IMR-90 (cell line): ENCODE data around the gene UPP2.

Source experiments
- CTCF ChIP-seq: conservative IDR thresholded peaks from 2 replicates; pipeline ENCODE4 v1.5.1; 2012; ENCODE audit warnings: mild to moderate bottlenecking, low read depth, low read length, improper control_type of control experiment
- MAFK ChIP-seq: IDR thresholded peaks from 2 replicates; pipeline ENCODE4 v1.6.1; 2012; ENCODE audit warnings: low read depth, low read length, improper control_type of control experiment
- MAZ ChIP-seq: IDR thresholded peaks from 2 replicates; pipeline ENCODE4 v1.6.1; 2012; ENCODE audit warnings: low read depth, mild to moderate bottlenecking, low read length, improper control_type of control experiment, moderate library complexity, borderline replicate concordance
- MXI1 ChIP-seq: IDR thresholded peaks from 2 replicates; pipeline ENCODE4 v1.6.1; 2012; ENCODE audit warnings: low read depth, mild to moderate bottlenecking, low read length, moderate library complexity, borderline replicate concordance
- NFE2L2 ChIP-seq: fragments of 150-350 bp; IDR thresholded peaks from 2 replicates; pipeline ENCODE4 v1.6.1; 2016; ENCODE audit warnings: low read depth, mild to moderate bottlenecking, low read length
- POLR2A ChIP-seq: IDR thresholded peaks from 2 replicates; pipeline ENCODE4 v1.6.1; 2012; ENCODE audit warnings: mild to moderate bottlenecking, low read depth, low read length
- RAD21 ChIP-seq: IDR thresholded peaks from 2 replicates; pipeline ENCODE4 v1.6.1; 2012; ENCODE audit warnings: low read length, improper control_type of control experiment
- RFX5 ChIP-seq: IDR thresholded peaks from 2 replicates; pipeline ENCODE4 v1.8.0; 2012; ENCODE audit warnings: low read depth, mild to moderate bottlenecking, low read length, moderate library complexity
- SMC3 ChIP-seq: fragments of 150-350 bp; IDR thresholded peaks from 2 replicates; pipeline ENCODE4 v1.6.1; 2016; ENCODE audit warnings: low read depth, mild to moderate bottlenecking, antibody characterized with exemption, low read length, moderate library complexity
- TF ChIP-seq, protein P1 (sequence below): fragments of 150-350 bp; IDR thresholded peaks from 2 replicates; pipeline ENCODE4 v1.6.1; 2016; ENCODE audit warnings: low read depth, mild to moderate bottlenecking, low read length, moderate library complexity, borderline replicate concordance

- TF ChIP-seq, protein P1, sequence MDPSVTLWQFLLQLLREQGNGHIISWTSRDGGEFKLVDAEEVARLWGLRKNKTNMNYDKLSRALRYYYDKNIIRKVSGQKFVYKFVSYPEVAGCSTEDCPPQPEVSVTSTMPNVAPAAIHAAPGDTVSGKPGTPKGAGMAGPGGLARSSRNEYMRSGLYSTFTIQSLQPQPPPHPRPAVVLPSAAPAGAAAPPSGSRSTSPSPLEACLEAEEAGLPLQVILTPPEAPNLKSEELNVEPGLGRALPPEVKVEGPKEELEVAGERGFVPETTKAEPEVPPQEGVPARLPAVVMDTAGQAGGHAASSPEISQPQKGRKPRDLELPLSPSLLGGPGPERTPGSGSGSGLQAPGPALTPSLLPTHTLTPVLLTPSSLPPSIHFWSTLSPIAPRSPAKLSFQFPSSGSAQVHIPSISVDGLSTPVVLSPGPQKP: no peak
- TF ChIP-seq CTCF: no peak
- TF ChIP-seq SMC3: no peak
- no peak for TF ChIP-seq POLR2A
- TF ChIP-seq RFX5: no peak
- TF ChIP-seq MXI1: no peak
- TF ChIP-seq RAD21: no peak
- no peak for TF ChIP-seq MAZ
- TF ChIP-seq MAFK: no peak
- no peak for TF ChIP-seq NFE2L2
These were observed 6.4 kb upstream of the UPP2 start for GRCh38 chr2:158095269-158095668.
